ENCODE measurements around the gene AKAP6.

DNA sequence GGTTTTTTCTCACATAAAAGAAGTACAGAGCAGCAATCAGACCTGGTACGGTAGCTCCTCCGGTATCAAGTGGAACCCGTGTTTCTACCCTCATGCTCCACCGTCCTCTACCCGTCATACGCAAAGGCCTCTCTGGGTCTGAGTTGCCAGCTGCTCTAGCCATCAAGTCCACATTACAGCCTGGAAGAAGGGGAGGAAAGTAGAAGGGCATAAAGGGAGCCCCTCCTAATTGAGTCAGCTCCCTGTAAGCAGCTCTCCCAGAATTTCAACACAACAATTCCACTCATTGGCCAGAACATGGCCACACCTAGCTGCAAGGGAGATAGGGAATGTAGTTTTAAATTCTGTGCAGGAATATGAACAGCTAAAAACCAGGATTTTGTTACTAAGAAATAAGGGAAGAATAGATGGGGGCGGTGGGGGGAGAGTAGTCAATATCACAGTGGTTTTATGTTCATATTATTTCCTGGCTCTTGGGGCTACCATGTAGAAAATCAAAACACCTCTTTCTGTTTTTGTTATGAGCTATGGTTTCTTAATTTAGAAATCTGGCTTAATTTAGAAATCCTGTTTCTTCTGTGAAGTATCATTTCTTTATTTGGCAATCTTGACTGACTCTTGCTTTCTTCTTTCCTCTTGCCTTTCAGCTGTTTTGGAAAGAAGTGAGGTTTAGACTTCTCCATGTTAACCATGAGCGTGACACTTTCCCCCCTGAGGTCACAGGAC, 103.9 kb downstream of the AKAP6 start:
- TF ChIP-seq, protein P1, sequence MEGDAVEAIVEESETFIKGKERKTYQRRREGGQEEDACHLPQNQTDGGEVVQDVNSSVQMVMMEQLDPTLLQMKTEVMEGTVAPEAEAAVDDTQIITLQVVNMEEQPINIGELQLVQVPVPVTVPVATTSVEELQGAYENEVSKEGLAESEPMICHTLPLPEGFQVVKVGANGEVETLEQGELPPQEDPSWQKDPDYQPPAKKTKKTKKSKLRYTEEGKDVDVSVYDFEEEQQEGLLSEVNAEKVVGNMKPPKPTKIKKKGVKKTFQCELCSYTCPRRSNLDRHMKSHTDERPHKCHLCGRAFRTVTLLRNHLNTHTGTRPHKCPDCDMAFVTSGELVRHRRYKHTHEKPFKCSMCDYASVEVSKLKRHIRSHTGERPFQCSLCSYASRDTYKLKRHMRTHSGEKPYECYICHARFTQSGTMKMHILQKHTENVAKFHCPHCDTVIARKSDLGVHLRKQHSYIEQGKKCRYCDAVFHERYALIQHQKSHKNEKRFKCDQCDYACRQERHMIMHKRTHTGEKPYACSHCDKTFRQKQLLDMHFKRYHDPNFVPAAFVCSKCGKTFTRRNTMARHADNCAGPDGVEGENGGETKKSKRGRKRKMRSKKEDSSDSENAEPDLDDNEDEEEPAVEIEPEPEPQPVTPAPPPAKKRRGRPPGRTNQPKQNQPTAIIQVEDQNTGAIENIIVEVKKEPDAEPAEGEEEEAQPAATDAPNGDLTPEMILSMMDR (IDR thresholded peaks at IDR 0.05) = no peak
- peak in 1 of 2 donors; percentile 40 for TF ChIP-seq POLR2A (IDR thresholded peaks at IDR 0.05)
